Mesothelial cell of epicardium (in vitro differentiated cells): Measurements from ENCODE around the gene SLC16A10. TPM values are rescaled to one million over a fixed set of nuclear protein-coding genes. Genes with fewer than 3 reads are reported as not detected.
A peak's percentile ranks its signal among the peaks of the same experiment; 100 is the strongest.

ENCODE experiments used
- DNase-seq, 2 experiments: peaks; one replicate each; pipeline ENCODE4 v3.0.0; 2021; ENCODE audit warnings: low spot score in 2 of 2; ENCODE audit not compliant: unreplicated experiment in 2 of 2
- H3K27ac Mint-ChIP-seq: 2 replicates; pipeline ENCODE4 v1.8.0; 2021; ENCODE audit warnings: mixed read lengths
- H3K27me3 Mint-ChIP-seq: 2 replicates; pipeline ENCODE4 v1.8.0; 2021; ENCODE audit warnings: low read depth, mixed read lengths
- H3K36me3 Mint-ChIP-seq: 2 replicates; pipeline ENCODE4 v1.8.0; 2021; ENCODE audit warnings: mixed read lengths
- H3K4me1 Mint-ChIP-seq: 2 replicates; pipeline ENCODE4 v1.8.0; 2021; ENCODE audit warnings: mixed read lengths
- H3K4me3 Mint-ChIP-seq: 2 replicates; pipeline ENCODE4 v1.8.0; 2021; ENCODE audit warnings: mild to moderate bottlenecking, moderate library complexity, mixed read lengths
- H3K9me3 Mint-ChIP-seq: 2 replicates; pipeline ENCODE4 v1.8.0; 2021; ENCODE audit warnings: mixed read lengths
- CTCF ChIP-seq: fragments of 200-600 bp; sonication (generic); IDR thresholded peaks from one replicate; pipeline ENCODE4 v1.5.0; 2021; ENCODE audit warnings: antibody characterized with exemption; ENCODE audit not compliant: unreplicated experiment
- total RNA-seq: library from RNA; stranded (reverse); gene quantifications from 3 replicates; pipeline ENCODE4 v1.2.1, GENCODE V29; 2021

Gene SLC16A10
- total RNA-seq, 1 donor from 2014 or later: 18.0 TPM

DNA sequence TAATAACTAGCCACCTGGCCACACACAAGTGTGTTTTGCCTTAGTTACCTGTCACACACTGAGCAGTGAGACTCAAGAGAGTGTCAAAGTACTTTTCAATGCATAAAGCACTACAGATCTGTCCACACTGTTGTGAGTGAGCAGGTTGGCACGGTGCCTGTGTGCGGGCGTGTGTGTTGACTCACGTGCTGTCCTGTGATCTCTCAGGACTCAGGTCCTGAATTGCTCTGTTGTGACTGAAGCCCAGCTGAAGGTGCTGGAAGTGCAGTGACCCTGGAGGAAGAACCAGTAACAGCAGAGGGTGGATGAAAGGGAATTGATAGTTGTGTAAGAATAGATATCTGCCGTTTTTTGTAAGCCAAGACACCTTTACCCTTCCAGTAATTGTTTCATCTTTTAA lies 18.3 kb downstream of the SLC16A10 start:
- H3K27ac Mint-ChIP-seq: no peak overlapping the region

GRCh38 chr6:111107589-111107988 lies 20.3 kb downstream of the SLC16A10 start:
- TF ChIP-seq CTCF: no peak
- H3K27ac Mint-ChIP-seq: no peak overlapping the region
- H3K4me3 Mint-ChIP-seq: no peak overlapping the region
- peaks cover 11% of the 10 kb centered on the region for H3K4me1 Mint-ChIP-seq
- no peak for DNase-seq
- peaks cover 14% of the 10 kb centered on the region for H3K36me3 Mint-ChIP-seq
- H3K9me3 Mint-ChIP-seq: peaks cover 16% of the 10 kb centered on the region
- no peaks in the 10 kb centered on the region for H3K27me3 Mint-ChIP-seq

More for the DNA sequence above, 18.3 kb downstream of the SLC16A10 start:
- DNase-seq: no peak
- Mint-ChIP-seq H3K4me1 (peaks cover 11% of the 10 kb centered on the region), H3K9me3 (peaks cover 16% of the 10 kb centered on the region), H3K4me3 (no peak overlapping the region), H3K27me3 (no peaks in the 10 kb centered on the region), H3K36me3 (peaks cover 14% of the 10 kb centered on the region)
- no peak for TF ChIP-seq CTCF

DNA sequence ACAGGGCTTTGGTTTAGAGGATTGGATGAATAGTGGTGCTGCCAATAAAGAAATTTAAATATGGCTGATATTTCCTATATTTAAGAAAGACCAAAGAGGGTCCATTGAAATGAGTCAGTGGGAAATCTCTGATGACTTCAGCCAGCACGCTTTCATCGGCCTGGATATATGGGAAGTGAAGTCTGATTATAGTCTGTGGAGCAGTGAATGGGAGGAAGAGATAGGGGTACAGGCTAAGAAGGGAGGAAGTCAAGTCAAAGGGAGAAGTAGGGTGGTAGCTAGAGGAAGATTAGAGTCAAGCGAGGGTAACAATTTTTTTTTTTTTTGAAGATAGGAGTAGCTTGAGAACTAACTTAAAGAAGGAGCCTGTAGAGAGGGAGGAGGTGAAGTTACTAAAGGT lies 22.7 kb downstream of the SLC16A10 start:
- H3K4me1 Mint-ChIP-seq: peaks cover 22% of the 10 kb centered on the region

DNA sequence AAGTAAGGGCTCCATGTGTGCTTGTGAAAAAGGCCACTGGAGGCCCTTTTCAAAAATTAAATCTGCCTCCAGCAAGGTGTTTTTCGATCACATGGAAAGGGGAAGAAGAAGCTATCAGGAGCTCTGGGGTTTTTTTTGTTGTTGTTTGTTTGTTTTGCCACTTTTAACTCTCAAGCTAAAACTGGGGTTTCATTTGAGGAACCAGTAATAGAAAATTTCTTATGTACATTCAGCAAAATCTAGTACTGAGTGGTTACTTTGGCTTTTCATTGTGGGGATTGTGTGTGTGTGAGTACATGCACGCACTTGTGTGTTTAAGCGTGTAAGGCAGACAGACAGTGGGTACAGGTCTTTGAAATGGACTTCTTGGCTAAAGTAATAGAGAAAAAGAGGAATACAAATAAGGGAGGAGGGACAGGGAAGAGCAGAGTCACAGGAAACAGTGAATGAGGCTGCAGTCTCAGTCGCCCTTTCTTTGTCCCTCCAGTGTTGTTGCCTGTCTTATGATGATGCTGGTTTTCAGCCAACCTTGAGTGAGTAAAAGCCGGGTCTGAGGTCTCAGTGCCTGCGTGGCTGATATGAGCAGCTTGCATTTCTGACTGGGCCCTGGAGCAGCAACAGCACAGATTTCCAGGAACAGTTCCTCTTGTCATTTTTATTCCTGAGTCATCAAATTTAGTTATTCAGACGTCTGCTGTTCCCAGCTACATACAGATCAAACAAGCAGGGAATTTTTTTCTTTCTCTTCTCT lies 26.2 kb downstream of the SLC16A10 start:
- DNase-seq: no peak
- TF ChIP-seq CTCF: no peak
- no peaks in the 10 kb centered on the region for H3K27me3 Mint-ChIP-seq
- H3K4me1 Mint-ChIP-seq: peaks cover 14% of the 10 kb centered on the region
- H3K4me3 Mint-ChIP-seq: no peak overlapping the region
- H3K36me3 Mint-ChIP-seq: peaks cover 8% of the 10 kb centered on the region
- H3K9me3 Mint-ChIP-seq: peaks cover 5% of the 10 kb centered on the region
- peak overlapping the region; percentile 86 for H3K27ac Mint-ChIP-seq

More for the DNA sequence above, 22.7 kb downstream of the SLC16A10 start:
- H3K9me3 Mint-ChIP-seq: peaks cover 16% of the 10 kb centered on the region
- TF ChIP-seq CTCF: no peak
- H3K4me3 Mint-ChIP-seq: no peak overlapping the region
- DNase-seq: no peak
- no peaks in the 10 kb centered on the region for H3K27me3 Mint-ChIP-seq
- H3K36me3 Mint-ChIP-seq: peaks cover 14% of the 10 kb centered on the region
- H3K27ac Mint-ChIP-seq: no peak overlapping the region

DNA sequence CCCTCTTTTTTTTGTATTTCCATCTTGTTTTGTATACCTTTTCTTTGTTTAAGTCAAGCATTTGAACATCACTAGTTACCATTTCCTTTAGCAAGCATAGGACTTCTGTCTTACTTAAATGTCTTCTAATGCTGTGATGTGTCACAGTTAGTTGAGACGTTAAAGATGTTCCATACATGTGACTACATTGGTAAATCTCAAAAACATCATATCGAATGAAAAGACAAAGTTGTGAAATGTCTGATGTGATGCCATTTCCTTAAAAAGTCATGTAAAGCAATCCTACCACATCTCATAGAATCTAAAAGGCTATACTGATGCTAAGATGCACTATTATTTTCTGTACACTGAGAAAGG lies 26.8 kb downstream of the SLC16A10 start:
- Mint-ChIP-seq H3K27me3 (no peaks in the 10 kb centered on the region), H3K4me3 (no peak overlapping the region), H3K4me1 (peaks cover 14% of the 10 kb centered on the region), H3K9me3 (peaks cover 5% of the 10 kb centered on the region), H3K27ac (peak overlapping the region; percentile 86), H3K36me3 (peaks cover 8% of the 10 kb centered on the region)
- TF ChIP-seq CTCF: no peak
- DNase-seq: no peak
